GM12878 (cell line): Measurements from ENCODE around the gene BCAN.

Experiments
- ASH2L ChIP-seq: fragments of 300-600, 200-600 bp; sonication (generic); IDR thresholded peaks from 2 replicates; pipeline ENCODE4 v1.6.1; 2017; ENCODE audit warnings: low read depth, mild to moderate bottlenecking, borderline replicate concordance
- BMI1 ChIP-seq: fragments of 450-650 bp; IDR thresholded peaks from 2 replicates; pipeline ENCODE4 v1.6.1; 2016; ENCODE audit warnings: mild to moderate bottlenecking, moderate library complexity, borderline replicate concordance
- E2F4 ChIP-seq: IDR thresholded peaks from 2 replicates; pipeline ENCODE4 v1.6.1; 2012; ENCODE audit warnings: low read depth, low read length, improper control_type of control experiment
- EZH2 ChIP-seq: IDR thresholded peaks from 2 replicates; pipeline ENCODE4 v1.6.1; 2012; ENCODE audit warnings: low read depth, mild to moderate bottlenecking, control low read depth, inconsistent platforms, low read length, borderline replicate concordance; ENCODE audit not compliant: control insufficient read depth
- POLR2A ChIP-seq: IDR thresholded peaks from 2 replicates; pipeline ENCODE4 v1.6.1; 2011; ENCODE audit warnings: low read depth, mild to moderate bottlenecking, low read length
- RFX5 ChIP-seq: IDR thresholded peaks from 2 replicates; pipeline ENCODE4 v1.6.1; 2011; ENCODE audit warnings: low read depth, low read length, improper control_type of control experiment
- SMC3 ChIP-seq: IDR thresholded peaks from 2 replicates; pipeline ENCODE4 v1.6.1; 2011; ENCODE audit warnings: low read length, improper control_type of control experiment, borderline replicate concordance
- TAF1 ChIP-seq: IDR thresholded peaks from 2 replicates; pipeline ENCODE4 v1.6.1; 2011; ENCODE audit warnings: mild to moderate bottlenecking, low read depth, low read length, borderline replicate concordance
- YBX1 ChIP-seq: fragments of 450-650 bp; IDR thresholded peaks from 2 replicates; pipeline ENCODE4 v1.6.1; 2016; ENCODE audit warnings: antibody characterized with exemption
- TF ChIP-seq, protein P1 (sequence below), 3 experiments: IDR thresholded peaks in 2 of 3; conservative IDR thresholded peaks in 1 of 3; 2 replicates each; pipeline ENCODE4 v1.5.1; 2011; ENCODE audit warnings: low read depth in 3 of 3, low read length in 3 of 3, mild to moderate bottlenecking in 3 of 3, control low read depth in 2 of 3, moderate library complexity in 2 of 3, inconsistent platforms in 1 of 3, mixed read lengths in 1 of 3; ENCODE audit not compliant: control insufficient read depth in 2 of 3, insufficient read depth in 1 of 3; ENCODE audit errors: extremely low read depth in 1 of 3
- TF ChIP-seq, protein P2 (sequence below): IDR thresholded peaks from 2 replicates; pipeline ENCODE4 v1.6.1; 2012; ENCODE audit warnings: mild to moderate bottlenecking, low read depth, low read length

DNA sequence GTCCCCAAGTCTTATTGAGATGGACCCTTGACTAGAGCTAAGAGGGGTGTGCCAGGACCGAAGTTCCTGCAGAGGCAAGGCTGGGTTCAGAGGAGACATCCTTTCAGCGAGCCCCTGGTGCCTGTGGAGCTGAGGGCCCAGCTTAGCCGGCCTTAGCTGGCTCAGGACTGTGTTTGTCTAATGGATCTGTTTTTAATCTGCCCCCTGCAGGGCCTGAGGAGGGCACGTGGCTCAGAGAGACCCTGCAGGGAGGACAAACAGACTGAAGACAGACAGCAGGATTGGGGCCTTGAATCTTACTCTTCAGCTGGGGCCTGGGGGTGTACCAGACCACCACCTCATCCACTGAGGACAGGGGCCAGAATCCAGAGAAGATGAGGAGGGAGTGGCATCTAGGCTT is 61.8 kb downstream of the BCAN start:
- no peak for TF ChIP-seq RFX5
- TF ChIP-seq ASH2L, result no peak
- TF ChIP-seq TAF1, result no peak
- no peak for TF ChIP-seq E2F4
- TF ChIP-seq YBX1, result no peak
- TF ChIP-seq, protein P1, sequence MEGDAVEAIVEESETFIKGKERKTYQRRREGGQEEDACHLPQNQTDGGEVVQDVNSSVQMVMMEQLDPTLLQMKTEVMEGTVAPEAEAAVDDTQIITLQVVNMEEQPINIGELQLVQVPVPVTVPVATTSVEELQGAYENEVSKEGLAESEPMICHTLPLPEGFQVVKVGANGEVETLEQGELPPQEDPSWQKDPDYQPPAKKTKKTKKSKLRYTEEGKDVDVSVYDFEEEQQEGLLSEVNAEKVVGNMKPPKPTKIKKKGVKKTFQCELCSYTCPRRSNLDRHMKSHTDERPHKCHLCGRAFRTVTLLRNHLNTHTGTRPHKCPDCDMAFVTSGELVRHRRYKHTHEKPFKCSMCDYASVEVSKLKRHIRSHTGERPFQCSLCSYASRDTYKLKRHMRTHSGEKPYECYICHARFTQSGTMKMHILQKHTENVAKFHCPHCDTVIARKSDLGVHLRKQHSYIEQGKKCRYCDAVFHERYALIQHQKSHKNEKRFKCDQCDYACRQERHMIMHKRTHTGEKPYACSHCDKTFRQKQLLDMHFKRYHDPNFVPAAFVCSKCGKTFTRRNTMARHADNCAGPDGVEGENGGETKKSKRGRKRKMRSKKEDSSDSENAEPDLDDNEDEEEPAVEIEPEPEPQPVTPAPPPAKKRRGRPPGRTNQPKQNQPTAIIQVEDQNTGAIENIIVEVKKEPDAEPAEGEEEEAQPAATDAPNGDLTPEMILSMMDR (IDR thresholded peaks at IDR 0.05 in 2 of 3, conservative IDR thresholded peaks at IDR 0.05 in 1 of 3; ENCODE audit: control insufficient read depth in 2 of 3, extremely low read depth in 1 of 3, insufficient read depth in 1 of 3, low read depth in 3 of 3, low read length in 3 of 3), result no peak
- no peak for TF ChIP-seq EZH2
- no peak for TF ChIP-seq BMI1
- no peak for TF ChIP-seq SMC3
- TF ChIP-seq POLR2A, result no peak
- TF ChIP-seq, protein P2, sequence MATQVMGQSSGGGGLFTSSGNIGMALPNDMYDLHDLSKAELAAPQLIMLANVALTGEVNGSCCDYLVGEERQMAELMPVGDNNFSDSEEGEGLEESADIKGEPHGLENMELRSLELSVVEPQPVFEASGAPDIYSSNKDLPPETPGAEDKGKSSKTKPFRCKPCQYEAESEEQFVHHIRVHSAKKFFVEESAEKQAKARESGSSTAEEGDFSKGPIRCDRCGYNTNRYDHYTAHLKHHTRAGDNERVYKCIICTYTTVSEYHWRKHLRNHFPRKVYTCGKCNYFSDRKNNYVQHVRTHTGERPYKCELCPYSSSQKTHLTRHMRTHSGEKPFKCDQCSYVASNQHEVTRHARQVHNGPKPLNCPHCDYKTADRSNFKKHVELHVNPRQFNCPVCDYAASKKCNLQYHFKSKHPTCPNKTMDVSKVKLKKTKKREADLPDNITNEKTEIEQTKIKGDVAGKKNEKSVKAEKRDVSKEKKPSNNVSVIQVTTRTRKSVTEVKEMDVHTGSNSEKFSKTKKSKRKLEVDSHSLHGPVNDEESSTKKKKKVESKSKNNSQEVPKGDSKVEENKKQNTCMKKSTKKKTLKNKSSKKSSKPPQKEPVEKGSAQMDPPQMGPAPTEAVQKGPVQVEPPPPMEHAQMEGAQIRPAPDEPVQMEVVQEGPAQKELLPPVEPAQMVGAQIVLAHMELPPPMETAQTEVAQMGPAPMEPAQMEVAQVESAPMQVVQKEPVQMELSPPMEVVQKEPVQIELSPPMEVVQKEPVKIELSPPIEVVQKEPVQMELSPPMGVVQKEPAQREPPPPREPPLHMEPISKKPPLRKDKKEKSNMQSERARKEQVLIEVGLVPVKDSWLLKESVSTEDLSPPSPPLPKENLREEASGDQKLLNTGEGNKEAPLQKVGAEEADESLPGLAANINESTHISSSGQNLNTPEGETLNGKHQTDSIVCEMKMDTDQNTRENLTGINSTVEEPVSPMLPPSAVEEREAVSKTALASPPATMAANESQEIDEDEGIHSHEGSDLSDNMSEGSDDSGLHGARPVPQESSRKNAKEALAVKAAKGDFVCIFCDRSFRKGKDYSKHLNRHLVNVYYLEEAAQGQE, result no peak
